DOHH2 (cell line): ENCODE results near the gene TXLNB.

ENCODE experiments used
- CTCF ChIP-seq: fragments of 200-600 bp; sonication (generic); IDR thresholded peaks from one replicate; pipeline ENCODE4 v1.5.1; 2014; ENCODE audit warnings: antibody characterized with exemption, mild to moderate bottlenecking, low read depth, low read length; ENCODE audit not compliant: poor library complexity, severe bottlenecking
- EZH2phosphoT487 ChIP-seq: fragments of 200-600 bp; sonication (generic); IDR thresholded peaks from 2 replicates; pipeline ENCODE4 v1.6.1; 2017; ENCODE audit warnings: borderline replicate concordance, mild to moderate bottlenecking, antibody characterized with exemption, low read length, moderate library complexity, mixed read lengths

DNA sequence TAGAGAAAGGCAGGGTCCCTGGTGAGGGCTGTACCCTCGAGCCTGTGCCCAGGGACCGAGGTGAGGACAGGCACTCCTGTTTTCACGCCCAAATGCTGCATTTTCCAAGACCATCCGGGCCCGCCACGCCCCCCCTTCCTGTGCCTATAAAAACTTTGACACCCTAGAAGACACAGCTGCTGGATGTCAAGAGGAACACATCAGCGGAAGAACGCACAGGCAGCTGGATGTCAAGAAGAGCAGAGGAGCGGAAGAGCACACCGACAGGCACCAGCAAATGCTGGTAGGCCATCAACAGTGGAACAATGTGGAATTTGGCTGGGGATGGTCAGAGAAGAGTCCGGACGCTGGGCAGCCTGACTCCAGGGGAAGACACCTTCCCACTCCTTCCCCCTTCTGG is 56.1 kb downstream of the TXLNB start:
- TF ChIP-seq CTCF (no peak), EZH2phosphoT487 (no peak)
